Measurements from ENCODE around the gene SEMA6B.
"Not testable (repeated sequence)": the region's sequence is repeated elsewhere in the genome, so short reads cannot be mapped to it uniquely, and the experiment has no call there.

SEMA6B gene

DNA sequence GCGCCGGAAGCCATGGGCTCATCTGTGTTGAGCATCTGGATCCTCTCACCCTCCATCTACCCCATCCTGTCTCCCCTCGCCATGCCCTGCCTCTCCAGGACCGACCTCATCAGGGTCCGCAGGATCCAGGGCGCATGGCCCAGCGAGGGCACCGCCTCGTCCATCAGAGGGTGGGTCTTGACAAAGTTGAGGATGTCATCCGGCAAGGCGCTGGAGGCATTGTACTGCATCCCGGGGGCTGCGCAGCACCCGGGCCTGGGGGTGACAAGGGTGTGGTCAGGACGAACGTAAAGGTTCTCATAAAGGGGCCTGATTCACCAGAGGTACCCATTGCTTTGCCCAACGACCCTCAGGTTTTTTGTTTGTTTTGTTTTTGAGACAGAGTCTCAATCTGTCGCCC lies 9.5 kb downstream of the SEMA6B start:
- Histone ChIP-seq H3K4me3 (no peak overlapping the region), H3K9ac (ENCODE audit: insufficient read length) (no peak overlapping the region), H3K27ac (no peak overlapping the region), H3K36me3 (ENCODE audit: insufficient read depth, low read length) (no peaks in the 10 kb centered on the region), H3K9me3 (ENCODE audit: low read depth, low read length) (no peaks in the 10 kb centered on the region)
- TF ChIP-seq FOXP2 (optimal IDR thresholded peaks at IDR 0.05; ENCODE audit: control extremely low read depth, extremely low read length, insufficient read depth), result no peak
- TF ChIP-seq POLR2AphosphoS5 (IDR thresholded peaks at IDR 0.05; ENCODE audit: borderline replicate concordance, low read depth, low read length), result no peak
- no peak for TF ChIP-seq EZH2 (IDR thresholded peaks at IDR 0.05)
- no peak for DNase-seq (ENCODE audit: low read depth, low spot score)

GRCh38 chr19:4548238-4548584 lies 11.3 kb downstream of the SEMA6B start:
- DNase-seq (ENCODE audit: low read depth, low spot score), result no peak
- Histone ChIP-seq H3K9ac (ENCODE audit: insufficient read length) (no peak overlapping the region), H3K36me3 (ENCODE audit: insufficient read depth, low read length) (no peaks in the 10 kb centered on the region), H3K9me3 (ENCODE audit: low read depth, low read length) (no peaks in the 10 kb centered on the region), H3K27ac (no peak overlapping the region), H3K4me3 (no peak overlapping the region)
- no peak for TF ChIP-seq EZH2 (IDR thresholded peaks at IDR 0.05)
- no peak for TF ChIP-seq FOXP2 (optimal IDR thresholded peaks at IDR 0.05; ENCODE audit: control extremely low read depth, extremely low read length, insufficient read depth)
- no peak for TF ChIP-seq POLR2AphosphoS5 (IDR thresholded peaks at IDR 0.05; ENCODE audit: borderline replicate concordance, low read depth, low read length)

DNA sequence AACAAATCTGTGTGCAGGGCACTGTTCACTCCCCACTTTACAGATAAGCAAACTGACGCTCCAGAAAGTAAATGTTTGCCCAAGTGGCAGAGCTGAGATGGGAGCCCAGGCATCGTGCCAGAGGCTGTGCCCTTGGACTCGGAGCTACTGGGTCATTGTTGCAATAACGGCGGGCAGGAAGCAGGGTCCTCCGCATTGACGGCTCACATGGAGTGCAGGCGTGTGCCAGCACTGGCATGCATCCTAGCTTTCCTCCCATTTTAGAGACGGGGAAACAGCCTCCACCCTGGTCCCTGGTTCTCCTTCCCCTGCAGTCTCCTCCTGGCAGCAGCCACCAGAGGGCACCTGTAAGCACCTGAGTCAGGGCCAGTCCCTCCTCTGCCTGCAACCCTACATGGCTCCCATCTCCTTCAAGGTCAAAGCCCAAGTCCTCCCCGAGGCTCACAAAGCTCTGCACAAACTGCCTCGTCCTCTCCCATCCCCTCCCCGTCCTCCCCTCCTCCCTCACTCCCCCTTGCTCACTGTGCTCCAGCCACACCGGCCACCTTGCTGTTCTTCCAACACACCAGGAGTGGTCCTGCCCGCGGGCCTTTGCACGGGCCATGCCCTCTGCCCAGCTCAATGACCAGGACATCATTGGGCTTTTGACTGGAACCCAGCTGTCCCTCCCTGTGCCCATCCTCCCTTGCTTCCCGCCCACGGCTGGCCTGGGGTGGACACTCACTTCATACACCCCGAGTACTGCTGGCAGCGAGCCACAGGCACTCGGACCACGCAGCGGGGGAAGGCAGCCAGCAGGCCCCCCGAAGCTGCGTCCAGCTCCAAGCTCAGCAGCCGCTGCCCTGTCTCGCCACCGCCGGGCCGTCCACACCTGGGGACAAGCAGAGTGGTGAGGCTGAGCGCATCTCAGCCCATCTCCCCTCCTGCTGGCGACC lies 11.9 kb downstream of the SEMA6B start:
- Histone ChIP-seq H3K36me3 (ENCODE audit: insufficient read depth, low read length) (no peaks in the 10 kb centered on the region), H3K27ac (no peak overlapping the region), H3K4me3 (no peak overlapping the region), H3K9me3 (ENCODE audit: low read depth, low read length) (no peaks in the 10 kb centered on the region), H3K9ac (ENCODE audit: insufficient read length) (no peak overlapping the region)
- TF ChIP-seq EZH2 (IDR thresholded peaks at IDR 0.05), result no peak
- no peak for TF ChIP-seq POLR2AphosphoS5 (IDR thresholded peaks at IDR 0.05; ENCODE audit: borderline replicate concordance, low read depth, low read length)
- TF ChIP-seq FOXP2 (optimal IDR thresholded peaks at IDR 0.05; ENCODE audit: control extremely low read depth, extremely low read length, insufficient read depth), result no peak
- no peak for DNase-seq (ENCODE audit: low read depth, low spot score)

GRCh38 chr19:4543842-4544647 lies 15.4 kb downstream of the SEMA6B start:
- H3K9me3 ChIP-seq (ENCODE audit: low read depth, low read length), result no peaks in the 10 kb centered on the region
- no peak overlapping the region for H3K4me3 ChIP-seq
- TF ChIP-seq EZH2 (IDR thresholded peaks at IDR 0.05), result no peak
- TF ChIP-seq POLR2AphosphoS5 (IDR thresholded peaks at IDR 0.05; ENCODE audit: borderline replicate concordance, low read depth, low read length), result no peak
- TF ChIP-seq FOXP2 (optimal IDR thresholded peaks at IDR 0.05; ENCODE audit: control extremely low read depth, extremely low read length, insufficient read depth), result no peak
- no peaks in the 10 kb centered on the region for H3K36me3 ChIP-seq (ENCODE audit: insufficient read depth, low read length)
- no peak overlapping the region for H3K9ac ChIP-seq (ENCODE audit: insufficient read length)
- DNase-seq (ENCODE audit: low read depth, low spot score), result no peak
- no peak overlapping the region for H3K27ac ChIP-seq

- DNase-seq (ENCODE audit: low read depth, low spot score), result no peak
- no peak overlapping the region for H3K4me3 ChIP-seq
- no peaks in the 10 kb centered on the region for H3K36me3 ChIP-seq (ENCODE audit: insufficient read depth, low read length)
- no peak overlapping the region for H3K9ac ChIP-seq (ENCODE audit: insufficient read length)
- no peak for TF ChIP-seq EZH2 (IDR thresholded peaks at IDR 0.05)
- no peak overlapping the region for H3K27ac ChIP-seq
- H3K9me3 ChIP-seq (ENCODE audit: low read depth, low read length), result no peaks in the 10 kb centered on the region
Observed at GRCh38 chr19:4542896-4543841, 16.3 kb downstream of the SEMA6B start.

DNA sequence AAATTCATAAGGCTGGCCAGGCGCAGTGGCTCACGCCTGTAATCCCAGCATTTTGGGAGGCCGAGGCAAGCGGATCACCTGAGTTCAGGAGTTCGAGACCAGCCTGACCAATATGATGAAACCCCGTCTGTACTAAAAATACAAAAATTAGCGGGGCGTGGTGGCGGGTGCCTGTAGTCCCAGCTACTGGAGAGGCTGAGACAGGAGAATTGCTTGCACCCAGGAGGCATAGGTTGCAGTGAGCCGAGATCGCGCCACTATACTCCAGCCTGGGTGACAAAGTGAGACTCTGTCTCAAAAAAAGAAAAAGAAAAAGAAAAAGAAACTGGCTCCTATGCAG lies 17.7 kb downstream of the SEMA6B start:
- not testable (repeated sequence) for H3K27ac ChIP-seq; H3K4me3 ChIP-seq; H3K9ac ChIP-seq (ENCODE audit: insufficient read length); DNase-seq (ENCODE audit: low read depth, low spot score); H3K36me3 ChIP-seq (ENCODE audit: insufficient read depth, low read length); H3K9me3 ChIP-seq (ENCODE audit: low read depth, low read length)

DNA sequence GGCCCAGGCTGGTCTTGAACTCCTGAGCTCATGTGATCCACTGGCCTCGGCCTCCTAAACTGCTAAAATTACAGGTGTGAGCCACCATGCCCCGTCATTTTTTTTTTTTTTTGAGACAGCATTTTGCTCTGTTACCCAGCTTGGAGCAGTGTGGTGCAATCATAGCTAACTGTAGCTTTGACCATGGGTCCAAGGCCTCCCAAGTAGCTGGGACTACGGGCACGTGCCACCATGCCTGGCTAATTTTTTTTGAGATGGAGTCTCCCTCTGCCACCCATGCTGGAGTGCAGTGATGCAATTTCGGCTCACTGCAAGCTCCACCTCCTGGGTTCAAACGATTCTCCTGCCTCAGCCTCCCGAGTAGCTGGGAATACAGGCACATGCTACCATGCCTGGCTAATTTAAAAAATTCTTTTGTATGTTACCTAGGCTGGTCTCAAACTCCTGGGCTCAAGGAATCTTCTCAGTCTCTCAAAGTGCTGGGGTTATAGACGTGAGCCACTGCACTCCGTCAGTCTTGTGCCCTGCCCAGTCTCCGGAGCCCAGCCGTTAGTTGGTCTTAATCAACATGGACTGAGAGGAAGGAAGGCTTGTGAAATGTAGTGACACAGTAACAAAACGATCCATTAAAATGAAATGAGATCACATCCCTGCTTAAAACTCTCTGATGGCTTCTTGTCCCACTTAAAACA lies 18.2 kb downstream of the SEMA6B start:
- no peak overlapping the region for H3K9ac ChIP-seq (ENCODE audit: insufficient read length)
- DNase-seq (ENCODE audit: low read depth, low spot score), result no peak
- TF ChIP-seq POLR2AphosphoS5 (IDR thresholded peaks at IDR 0.05; ENCODE audit: borderline replicate concordance, low read depth, low read length) (no peak), EZH2 (IDR thresholded peaks at IDR 0.05) (no peak), FOXP2 (optimal IDR thresholded peaks at IDR 0.05; ENCODE audit: control extremely low read depth, extremely low read length, insufficient read depth) (no peak)

More for the DNA sequence above, 18.2 kb downstream of the SEMA6B start:
- H3K9me3 ChIP-seq (ENCODE audit: low read depth, low read length), result no peaks in the 10 kb centered on the region
- no peaks in the 10 kb centered on the region for H3K36me3 ChIP-seq (ENCODE audit: insufficient read depth, low read length)
- no peak overlapping the region for H3K4me3 ChIP-seq
- H3K27ac ChIP-seq, result no peak overlapping the region
